IMR-90 (cell line): ENCODE measurements around the gene PSAP. TPM values are rescaled to one million over a fixed set of nuclear protein-coding genes. Genes with fewer than 3 reads are reported as not detected.

Experiments
- ATAC-seq: fragments of 200-7000 bp; cut with Tn5 transposase; 2 replicates; pipeline ENCODE4 v1.9.1; 2020; ENCODE audit warnings: low read depth, mild to moderate bottlenecking, moderate library complexity
- BruUV-seq: library from RNA; stranded (reverse); fragments of 400-500 nt; replicated peaks from 2 replicates; lab custom pipeline; 2021; lab: Mats Ljungman, UMichigan
- CTCF ChIA-PET: fragments of 300-600 bp; formaldehyde crosslinking; extraction: SDS; loops from one replicate; lab custom pipeline; 2021; ENCODE audit warnings: antibody characterized with exemption; lab: Yijun Ruan, JAX
- POLR2A ChIA-PET: fragments of 300-600 bp; sonication (Branson Sonifier 250); formaldehyde crosslinking; loops from one replicate; lab custom pipeline; 2022; ENCODE audit warnings: antibody characterized with exemption; ENCODE audit not compliant: unreplicated experiment; lab: Charles Lee
- DNase-seq: peaks from one replicate; pipeline ENCODE4 v3.0.0; 2013
- H2AFZ ChIP-seq: replicated peaks from 2 replicates; pipeline ENCODE3; 2013; ENCODE audit warnings: low read length, mild to moderate bottlenecking; ENCODE audit not compliant: poor library complexity
- H2AK5ac ChIP-seq: 2 replicates; pipeline ENCODE4 v1.6.1; 2013; ENCODE audit warnings: low read depth, low read length, inconsistent platforms
- H2AK9ac ChIP-seq: replicated peaks from 2 replicates; pipeline ENCODE3; 2013; ENCODE audit warnings: mild to moderate bottlenecking, low read depth, low read length, moderate library complexity; ENCODE audit not compliant: poor library complexity
- H2BK120ac ChIP-seq: 2 replicates; pipeline ENCODE4 v1.6.1; 2013; ENCODE audit warnings: low read depth, low read length, inconsistent platforms
- H2BK15ac ChIP-seq: 3 replicates; pipeline ENCODE4 v1.6.1; 2013; ENCODE audit warnings: low read depth, low read length, inconsistent platforms
- H2BK20ac ChIP-seq: 2 replicates; pipeline ENCODE4 v1.6.1; 2013; ENCODE audit warnings: low read depth, mild to moderate bottlenecking, inconsistent platforms, low read length, moderate library complexity
- H2BK5ac ChIP-seq: 2 replicates; pipeline ENCODE4 v1.6.1; 2013; ENCODE audit warnings: mild to moderate bottlenecking, low read depth, low read length, inconsistent platforms; ENCODE audit not compliant: poor library complexity, severe bottlenecking
- H3K14ac ChIP-seq: replicated peaks from 2 replicates; pipeline ENCODE4 v1.6.1; 2013; ENCODE audit warnings: low read depth, low read length, inconsistent platforms
- H3K18ac ChIP-seq: 2 replicates; pipeline ENCODE4 v1.6.1; 2013; ENCODE audit warnings: low read depth, low read length, control low read depth
- H3K23ac ChIP-seq: 2 replicates; pipeline ENCODE4 v1.6.1; 2013; ENCODE audit warnings: low read depth, low read length, inconsistent platforms
- H3K27ac ChIP-seq: 2 replicates; pipeline ENCODE4 v1.5.1; 2013; ENCODE audit warnings: mild to moderate bottlenecking, control low read depth, low read length; ENCODE audit not compliant: insufficient read depth
- H3K27me3 ChIP-seq: 2 replicates; pipeline ENCODE4 v1.6.1; 2013; ENCODE audit warnings: low read length; ENCODE audit not compliant: control insufficient read depth, insufficient read depth
- H3K36me3 ChIP-seq: 2 replicates; pipeline ENCODE4 v1.6.1; 2013; ENCODE audit warnings: low read length, mixed read lengths; ENCODE audit not compliant: control insufficient read depth, insufficient read depth
- H3K4ac ChIP-seq: 2 replicates; pipeline ENCODE4 v1.6.1; 2013; ENCODE audit warnings: low read depth, low read length, inconsistent platforms
- H3K4me1 ChIP-seq: 2 replicates; pipeline ENCODE4 v1.6.1; 2013; ENCODE audit warnings: low read length, mixed read lengths; ENCODE audit not compliant: control insufficient read depth, insufficient read depth
- H3K4me2 ChIP-seq: 2 replicates; pipeline ENCODE4 v1.6.1; 2013; ENCODE audit warnings: low read depth, mild to moderate bottlenecking, control low read depth, low read length, moderate library complexity
- H3K4me3 ChIP-seq: 2 replicates; pipeline ENCODE4 v1.5.1; 2013; ENCODE audit warnings: low read depth, mild to moderate bottlenecking, control low read depth, low read length, moderate library complexity; ENCODE audit not compliant: insufficient read depth
- H3K56ac ChIP-seq: 2 replicates; pipeline ENCODE4 v1.6.1; 2013; ENCODE audit warnings: low read length, inconsistent platforms; ENCODE audit not compliant: insufficient read depth; ENCODE audit errors: extremely low read depth
- H3K79me1 ChIP-seq, 2 experiments: 2 replicates each; pipeline ENCODE4 v1.6.1; 2013; ENCODE audit warnings: low read length in 2 of 2, inconsistent platforms in 1 of 2, low read depth in 1 of 2
- H3K9ac ChIP-seq: 2 replicates; pipeline ENCODE4 v1.6.1; 2013; ENCODE audit warnings: low read depth, low read length, control low read depth
- H3K9me1 ChIP-seq: 2 replicates; pipeline ENCODE4 v1.6.1; 2013; ENCODE audit warnings: low read length, inconsistent platforms; ENCODE audit not compliant: insufficient read depth
- H3K9me3 ChIP-seq: 2 replicates; pipeline ENCODE4 v1.6.1; 2013; ENCODE audit warnings: low read length; ENCODE audit not compliant: control insufficient read depth, insufficient read depth
- H4K20me1 ChIP-seq: 2 replicates; pipeline ENCODE4 v1.6.1; 2013; ENCODE audit warnings: low read length, inconsistent platforms; ENCODE audit not compliant: insufficient read depth
- H4K5ac ChIP-seq: 2 replicates; pipeline ENCODE4 v1.6.1; 2013; ENCODE audit warnings: mild to moderate bottlenecking, low read depth, low read length, control low read depth
- H4K8ac ChIP-seq, 2 experiments: 2 replicates each; pipeline ENCODE4 v1.6.1; 2013; ENCODE audit warnings: low read depth in 2 of 2, low read length in 2 of 2, control low read depth in 1 of 2, inconsistent platforms in 1 of 2
- H4K91ac ChIP-seq: 2 replicates; pipeline ENCODE4 v1.6.1; 2013; ENCODE audit warnings: low read depth, low read length, inconsistent platforms; ENCODE audit not compliant: insufficient read depth
- BHLHE40 ChIP-seq: fragments of 150-350 bp; IDR thresholded peaks from 2 replicates; pipeline ENCODE4 v1.6.1; 2016; ENCODE audit warnings: mild to moderate bottlenecking, low read depth, low read length
- CEBPB ChIP-seq: IDR thresholded peaks from 2 replicates; pipeline ENCODE4 v1.6.1; 2012; ENCODE audit warnings: low read depth, low read length, improper control_type of control experiment
- CHD1 ChIP-seq: IDR thresholded peaks from 2 replicates; pipeline ENCODE4 v1.6.1; 2012; ENCODE audit warnings: low read depth, low read length, improper control_type of control experiment
- FOS ChIP-seq: fragments of 150-350 bp; IDR thresholded peaks from 2 replicates; pipeline ENCODE4 v1.6.1; 2016; ENCODE audit warnings: low read depth, low read length
- MAFK ChIP-seq: IDR thresholded peaks from 2 replicates; pipeline ENCODE4 v1.6.1; 2012; ENCODE audit warnings: low read depth, low read length, improper control_type of control experiment
- MAZ ChIP-seq: IDR thresholded peaks from 2 replicates; pipeline ENCODE4 v1.6.1; 2012; ENCODE audit warnings: low read depth, mild to moderate bottlenecking, low read length, improper control_type of control experiment, moderate library complexity, borderline replicate concordance
- MXI1 ChIP-seq: IDR thresholded peaks from 2 replicates; pipeline ENCODE4 v1.6.1; 2012; ENCODE audit warnings: low read depth, mild to moderate bottlenecking, low read length, moderate library complexity, borderline replicate concordance
- NFE2L2 ChIP-seq: fragments of 150-350 bp; IDR thresholded peaks from 2 replicates; pipeline ENCODE4 v1.6.1; 2016; ENCODE audit warnings: low read depth, mild to moderate bottlenecking, low read length
- POLR2A ChIP-seq: IDR thresholded peaks from 2 replicates; pipeline ENCODE4 v1.6.1; 2012; ENCODE audit warnings: mild to moderate bottlenecking, low read depth, low read length
- RAD21 ChIP-seq: IDR thresholded peaks from 2 replicates; pipeline ENCODE4 v1.6.1; 2012; ENCODE audit warnings: low read length, improper control_type of control experiment
- RCOR1 ChIP-seq: IDR thresholded peaks from 2 replicates; pipeline ENCODE4 v1.6.1; 2012; ENCODE audit warnings: mild to moderate bottlenecking, low read length, improper control_type of control experiment; ENCODE audit not compliant: insufficient replicate concordance
- RFX5 ChIP-seq: IDR thresholded peaks from 2 replicates; pipeline ENCODE4 v1.8.0; 2012; ENCODE audit warnings: low read depth, mild to moderate bottlenecking, low read length, moderate library complexity
- SMC3 ChIP-seq: fragments of 150-350 bp; IDR thresholded peaks from 2 replicates; pipeline ENCODE4 v1.6.1; 2016; ENCODE audit warnings: low read depth, mild to moderate bottlenecking, antibody characterized with exemption, low read length, moderate library complexity
- WGBS, 2 experiments: methylation state at CpG; one replicate each; pipeline versions ENCODE4 v1.1.5 to v1.1.7; 2013; ENCODE audit warnings: missing lambda C conversion rate in 2 of 2; ENCODE audit not compliant: insufficient read length in 1 of 2; ENCODE audit errors: extremely low coverage in 2 of 2; 5-methylcytosine and 5-hydroxymethylcytosine counted together
- dilution Hi-C: fragments of 300-500 bp; cut with HindIII; formaldehyde crosslinking; loops from one replicate; pipeline ENCODE4 v1.14.3; 2018; ENCODE audit warnings: low sequenced_read_pairs; ENCODE audit not compliant: unreplicated experiment
- in situ Hi-C: fragments of 300-500 bp; cut with MboI; formaldehyde crosslinking; loops from 3 replicates; pipeline ENCODE4 v1.14.3; 2019; ENCODE audit warnings: low sequenced_read_pairs, inconsistent platforms, mixed read lengths
- intact Hi-C: fragments of 100-400 bp; cut with micrococcal nuclease; formaldehyde crosslinking; loops from 2 replicates; pipeline ENCODE4 v1.10.0; 2022
- polyA plus RNA-seq, 3 experiments: library from polyadenylated mRNA; depleted of rRNA; stranded (reverse); fragments of >200 nt; gene quantifications; 2 replicates each; pipeline ENCODE4 v1.2.3, GENCODE V29; 2012; ENCODE audit warnings: low replicate concordance in 1 of 3
- total RNA-seq: library from RNA; depleted of rRNA; stranded (reverse); fragments of >200 nt; gene quantifications from 2 replicates; pipeline ENCODE4 v1.2.3, GENCODE V29; 2012
- TF ChIP-seq, protein P1 (sequence below): conservative IDR thresholded peaks from 2 replicates; pipeline ENCODE4 v1.5.1; 2012; ENCODE audit warnings: mild to moderate bottlenecking, low read depth, low read length, improper control_type of control experiment
- TF ChIP-seq, protein P2 (sequence below): fragments of 150-350 bp; IDR thresholded peaks from 2 replicates; pipeline ENCODE4 v1.6.1; 2016; ENCODE audit warnings: low read depth, mild to moderate bottlenecking, low read length, moderate library complexity, borderline replicate concordance

Gene PSAP
- total and polyA plus RNA-seq, 2 of the 4 experiments (the other 2 are of a cell fraction) = 216 to 876 TPM

DNA sequence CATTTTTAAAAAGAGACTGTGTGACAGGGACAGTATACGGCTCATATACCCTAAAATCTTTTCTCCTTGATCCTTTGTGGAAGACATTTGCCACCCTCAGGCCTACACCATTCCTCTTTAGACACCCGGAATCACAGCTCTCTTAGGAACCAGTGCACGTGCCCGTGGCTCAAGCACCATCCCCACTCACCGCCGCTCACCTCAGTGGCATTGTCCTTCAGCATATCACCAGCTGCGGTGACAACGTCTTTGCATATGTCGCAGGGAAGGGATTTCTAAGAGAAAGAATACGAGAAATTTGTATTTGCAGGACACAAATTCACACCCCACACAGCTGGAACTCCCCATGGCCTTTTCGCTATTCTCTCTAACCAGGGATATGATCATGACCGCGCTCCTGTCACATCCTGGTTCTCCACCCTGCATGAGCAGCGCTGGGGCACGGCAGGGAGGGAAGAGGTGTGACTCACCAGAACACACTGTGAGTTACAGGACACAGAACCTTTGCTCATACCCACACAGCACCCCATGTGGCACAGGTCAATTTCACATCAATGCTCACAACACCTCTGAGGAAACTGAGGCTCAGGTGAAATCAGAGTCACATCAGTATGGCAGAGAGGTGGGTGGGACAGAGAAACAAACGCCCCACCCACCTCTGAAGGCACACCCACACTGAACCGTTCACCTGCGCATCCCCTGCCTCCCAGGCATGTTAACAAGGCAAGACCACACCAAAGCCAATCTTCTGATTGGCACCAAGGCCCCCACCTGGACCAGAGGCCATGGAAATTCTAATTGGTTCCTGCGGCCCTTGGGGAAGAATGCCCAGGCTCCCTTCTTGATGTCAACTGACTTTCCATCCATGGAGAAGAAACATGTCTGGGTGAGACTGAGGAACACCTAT is 19.2 kb downstream of the PSAP start:
- Histone ChIP-seq H2AFZ (no peak overlapping the region), H3K4me3 (no peak overlapping the region), H2BK15ac (no peak overlapping the region), H2AK5ac (no peak overlapping the region), H3K9me3 (no peaks in the 10 kb centered on the region), H4K5ac (no peak overlapping the region), H2BK20ac (no peak overlapping the region), H3K4me1 (peaks cover 12% of the 10 kb centered on the region), H2AK9ac (peak overlapping the region; percentile 23), H3K4me2 (no peak overlapping the region), H2BK5ac (no peak overlapping the region), H4K20me1 (peaks cover 67% of the 10 kb centered on the region), H3K18ac (no peak overlapping the region), H4K8ac (no peak overlapping the region), H3K23ac (no peak overlapping the region), H3K9me1 (peaks cover 28% of the 10 kb centered on the region), H3K27me3 (no peaks in the 10 kb centered on the region), H3K14ac (no peak overlapping the region), H3K9ac (no peak overlapping the region), H3K36me3 (peaks cover 47% of the 10 kb centered on the region), H3K4ac (no peak overlapping the region), H3K79me1 (peaks cover 32 to 70% of the 10 kb centered on the region in 2 experiments), H3K56ac (no peak overlapping the region), H4K91ac (no peak overlapping the region), H2BK120ac (no peak overlapping the region), H3K27ac (no peak overlapping the region)
- 80% methylated on average over 1 of the region's 19 CpGs; no CpG with 5 or more reads in 1 of the 2 experiments for WGBS, 2 experiments
- BruUV-seq = no TSS peak
- ChIA-PET POLR2A (interaction anchor here (0.6 kb wide), 1 partner anchor 455 kb away, joined by 3 read pairs; no protein-coding TSS in a partner anchor), CTCF (no interaction called here)
- DNase-seq = peak; percentile 54
- in situ Hi-C loops = no loop called here
- peak; percentile 29; the same call in 1 of the 2 replicates for ATAC-seq
- intact Hi-C loops = no loop called here
- dilution Hi-C loops = no loop called here
- TF ChIP-seq MXI1 (no peak; the same call in 1 of the 2 replicates), CHD1 (no peak), MAZ (no peak), RCOR1 (no peak), MAFK (no peak), CEBPB (no peak), BHLHE40 (no peak), RFX5 (no peak), POLR2A (no peak), NFE2L2 (no peak), RAD21 (no peak), FOS (no peak), SMC3 (no peak)
- TF ChIP-seq, protein P1, sequence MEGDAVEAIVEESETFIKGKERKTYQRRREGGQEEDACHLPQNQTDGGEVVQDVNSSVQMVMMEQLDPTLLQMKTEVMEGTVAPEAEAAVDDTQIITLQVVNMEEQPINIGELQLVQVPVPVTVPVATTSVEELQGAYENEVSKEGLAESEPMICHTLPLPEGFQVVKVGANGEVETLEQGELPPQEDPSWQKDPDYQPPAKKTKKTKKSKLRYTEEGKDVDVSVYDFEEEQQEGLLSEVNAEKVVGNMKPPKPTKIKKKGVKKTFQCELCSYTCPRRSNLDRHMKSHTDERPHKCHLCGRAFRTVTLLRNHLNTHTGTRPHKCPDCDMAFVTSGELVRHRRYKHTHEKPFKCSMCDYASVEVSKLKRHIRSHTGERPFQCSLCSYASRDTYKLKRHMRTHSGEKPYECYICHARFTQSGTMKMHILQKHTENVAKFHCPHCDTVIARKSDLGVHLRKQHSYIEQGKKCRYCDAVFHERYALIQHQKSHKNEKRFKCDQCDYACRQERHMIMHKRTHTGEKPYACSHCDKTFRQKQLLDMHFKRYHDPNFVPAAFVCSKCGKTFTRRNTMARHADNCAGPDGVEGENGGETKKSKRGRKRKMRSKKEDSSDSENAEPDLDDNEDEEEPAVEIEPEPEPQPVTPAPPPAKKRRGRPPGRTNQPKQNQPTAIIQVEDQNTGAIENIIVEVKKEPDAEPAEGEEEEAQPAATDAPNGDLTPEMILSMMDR = no peak
- TF ChIP-seq, protein P2, sequence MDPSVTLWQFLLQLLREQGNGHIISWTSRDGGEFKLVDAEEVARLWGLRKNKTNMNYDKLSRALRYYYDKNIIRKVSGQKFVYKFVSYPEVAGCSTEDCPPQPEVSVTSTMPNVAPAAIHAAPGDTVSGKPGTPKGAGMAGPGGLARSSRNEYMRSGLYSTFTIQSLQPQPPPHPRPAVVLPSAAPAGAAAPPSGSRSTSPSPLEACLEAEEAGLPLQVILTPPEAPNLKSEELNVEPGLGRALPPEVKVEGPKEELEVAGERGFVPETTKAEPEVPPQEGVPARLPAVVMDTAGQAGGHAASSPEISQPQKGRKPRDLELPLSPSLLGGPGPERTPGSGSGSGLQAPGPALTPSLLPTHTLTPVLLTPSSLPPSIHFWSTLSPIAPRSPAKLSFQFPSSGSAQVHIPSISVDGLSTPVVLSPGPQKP = no peak
